HepG2 (cell line): Measurements from ENCODE around the gene CKLF. TPM values are rescaled to one million over a fixed set of nuclear protein-coding genes. Genes with fewer than 3 reads are reported as not detected.

Experiments
- ATRX ChIP-seq: sonication (generic); formaldehyde crosslinking; IDR thresholded peaks from 2 replicates; pipeline ENCODE4 v1.4.0; 2020; ENCODE audit warnings: missing genetic modification reagents, borderline replicate concordance
- CAMTA2 ChIP-seq: sonication (generic); formaldehyde crosslinking; IDR thresholded peaks from 2 replicates; pipeline ENCODE4 v1.4.0; 2020; ENCODE audit warnings: mild to moderate bottlenecking, missing genetic modification reagents, borderline replicate concordance
- DNMT1 ChIP-seq: sonication (generic); formaldehyde crosslinking; IDR thresholded peaks from 2 replicates; pipeline ENCODE4 v1.5.1; 2020; ENCODE audit warnings: mild to moderate bottlenecking, missing genetic modification reagents
- EED ChIP-seq: sonication (generic); formaldehyde crosslinking; IDR thresholded peaks from 2 replicates; pipeline ENCODE4 v1.5.0; 2020; ENCODE audit warnings: mild to moderate bottlenecking, missing genetic modification reagents
- HMGA1 ChIP-seq: sonication (generic); formaldehyde crosslinking; conservative IDR thresholded peaks from 2 replicates; pipeline ENCODE4 v1.4.0; 2020; ENCODE audit warnings: missing genetic modification reagents
- HNRNPH1 ChIP-seq: fragments of 200-400 bp; formaldehyde crosslinking; optimal IDR thresholded peaks from 2 replicates; pipeline ENCODE3; 2017; ENCODE audit warnings: mild to moderate bottlenecking, low read depth, low read length
- ISX ChIP-seq: sonication (generic); formaldehyde crosslinking; conservative IDR thresholded peaks from 2 replicates; pipeline ENCODE4 v1.5.0; 2020; ENCODE audit warnings: missing genetic modification reagents
- NKX3-1 ChIP-seq: sonication (generic); formaldehyde crosslinking; IDR thresholded peaks from 2 replicates; pipeline ENCODE4 v1.5.0; 2020; ENCODE audit warnings: missing genetic modification reagents
- PLRG1 ChIP-seq: fragments of 450-650 bp; conservative IDR thresholded peaks from 2 replicates; pipeline ENCODE4 v1.6.1; 2016
- ZBTB20 ChIP-seq: sonication (generic); formaldehyde crosslinking; IDR thresholded peaks from 2 replicates; pipeline ENCODE4 v1.8.1; 2023; ENCODE audit warnings: missing genetic modification reagents, low read depth, mild to moderate bottlenecking, borderline replicate concordance
- ZBTB21 ChIP-seq: sonication (generic); formaldehyde crosslinking; IDR thresholded peaks from 2 replicates; pipeline ENCODE4 v1.4.0; 2020; ENCODE audit warnings: missing genetic modification reagents
- ZKSCAN8 ChIP-seq: IDR thresholded peaks from 2 replicates; pipeline ENCODE4 v1.6.1; 2016; ENCODE audit warnings: borderline replicate concordance, missing genetic modification reagents, missing compliant biosample characterization
- ZNF180 ChIP-seq: sonication (generic); formaldehyde crosslinking; IDR thresholded peaks from 2 replicates; pipeline ENCODE4 v1.4.0; 2020; ENCODE audit warnings: low read depth, missing genetic modification reagents, borderline replicate concordance
- ZNF253 ChIP-seq: sonication (generic); formaldehyde crosslinking; IDR thresholded peaks from 2 replicates; pipeline ENCODE4 v1.8.0; 2022; ENCODE audit warnings: mild to moderate bottlenecking, missing genetic modification reagents, borderline replicate concordance
- ZNF460 ChIP-seq: sonication (generic); formaldehyde crosslinking; IDR thresholded peaks from 2 replicates; pipeline ENCODE4 v1.5.1; 2020; ENCODE audit warnings: missing genetic modification reagents, mild to moderate bottlenecking, borderline replicate concordance
- ZNF674 ChIP-seq: sonication (generic); formaldehyde crosslinking; IDR thresholded peaks from 2 replicates; pipeline ENCODE4 v1.5.0; 2020; ENCODE audit warnings: low read depth, mild to moderate bottlenecking, missing genetic modification reagents
- ZNF878 ChIP-seq: sonication (generic); formaldehyde crosslinking; IDR thresholded peaks from 2 replicates; pipeline ENCODE4 v1.8.1; 2023; ENCODE audit warnings: mild to moderate bottlenecking, missing genetic modification reagents, moderate library complexity
- ZNF879 ChIP-seq: sonication (generic); formaldehyde crosslinking; IDR thresholded peaks from 2 replicates; pipeline ENCODE4 v1.8.1; 2023; ENCODE audit warnings: missing genetic modification reagents
- ZSCAN9 ChIP-seq: IDR thresholded peaks from 2 replicates; pipeline ENCODE4 v1.6.1; 2016; ENCODE audit warnings: borderline replicate concordance
- polyA plus RNA-seq, 8 experiments: library from polyadenylated mRNA; depleted of rRNA in 3 of 8; stranded (reverse) in 7 of 8; unstranded in 1 of 8; fragments of >200 nt; fragmentation: Illumina TruSeq in 4 of 8; extraction: Trizol in 4 of 8; gene quantifications; 2 replicates each; pipeline versions ENCODE4 v1.2.1 to v1.2.3, GENCODE V29; 2011 to 2016; ENCODE audit warnings: low read depth in 4 of 8, missing spikeins in 1 of 8, mixed read lengths in 1 of 8; ENCODE audit not compliant: insufficient read depth in 1 of 8
- total RNA-seq, 5 experiments: library from RNA; depleted of rRNA; stranded (reverse); fragments of >200 nt; fragmentation: Illumina TruSeq; extraction: Trizol; gene quantifications; 2 replicates each; pipeline ENCODE4 v1.2.3, GENCODE V29; 2016; ENCODE audit warnings: low read depth in 1 of 5
- TF ChIP-seq, protein P1 (sequence below): sonication (generic); formaldehyde crosslinking; IDR thresholded peaks from 2 replicates; pipeline ENCODE4 v1.5.0; 2020; ENCODE audit warnings: mild to moderate bottlenecking, missing genetic modification reagents
- TF ChIP-seq, protein P2 (sequence below): sonication (generic); formaldehyde crosslinking; IDR thresholded peaks from 2 replicates; pipeline ENCODE4; 2020; ENCODE audit warnings: missing genetic modification reagents, mild to moderate bottlenecking, borderline replicate concordance
- TF ChIP-seq, protein P3 (sequence below): sonication (generic); formaldehyde crosslinking; IDR thresholded peaks from 2 replicates; pipeline ENCODE4 v1.5.1; 2020; ENCODE audit warnings: missing genetic modification reagents, mild to moderate bottlenecking, borderline replicate concordance

Gene CKLF
- total and polyA plus RNA-seq, 2 of the 13 experiments (the other 11 are each of a cell fraction or from before 2014, with no cell fraction given), result 120 to 167 TPM

DNA sequence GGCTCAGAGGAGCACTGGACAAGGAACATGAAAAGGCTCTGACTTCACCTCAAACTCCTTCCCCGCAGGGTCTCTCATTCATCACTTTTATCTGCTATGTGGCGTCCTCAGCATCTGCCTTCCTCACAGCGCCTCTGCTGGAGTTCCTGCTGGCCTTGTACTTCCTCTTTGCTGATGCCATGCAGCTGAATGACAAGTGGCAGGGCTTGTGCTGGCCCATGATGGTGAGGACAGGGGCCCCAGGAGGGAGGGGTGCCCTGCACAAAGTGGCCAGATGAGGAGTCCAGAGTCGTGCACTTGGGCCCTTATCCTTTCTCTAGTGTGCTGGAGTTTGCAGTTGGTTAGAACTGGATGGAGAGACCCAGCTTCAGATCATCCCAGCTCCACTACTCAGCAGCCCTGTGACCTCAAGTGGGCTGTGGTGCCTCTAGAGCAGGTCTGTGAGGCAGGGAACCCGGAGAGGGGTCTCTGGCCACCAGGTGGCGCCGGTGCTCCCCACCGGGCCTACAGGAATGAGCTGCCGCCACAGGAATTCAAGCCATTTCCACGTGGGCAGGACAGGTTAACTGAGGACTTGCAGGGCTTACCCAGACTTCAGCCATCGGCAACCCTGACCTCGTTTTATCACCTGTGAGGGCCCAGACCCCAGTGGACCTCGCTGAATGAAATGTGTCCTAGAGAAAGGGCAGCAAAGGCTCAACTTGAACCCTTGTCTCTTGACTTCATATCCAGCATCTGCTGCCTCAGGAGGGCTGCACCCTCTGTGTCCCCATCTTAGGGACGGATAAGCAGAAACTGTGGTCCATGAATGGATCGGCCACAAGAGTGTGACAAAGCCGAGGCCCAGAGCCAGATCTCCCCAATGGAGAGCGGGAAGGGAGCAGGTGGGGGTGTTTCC lies 56.1 kb downstream of the CKLF start (continued):
- TF ChIP-seq ZBTB20 (CRISPR knock-in tag), result no peak; the same call in 1 of the 2 replicates
- TF ChIP-seq, protein P1, sequence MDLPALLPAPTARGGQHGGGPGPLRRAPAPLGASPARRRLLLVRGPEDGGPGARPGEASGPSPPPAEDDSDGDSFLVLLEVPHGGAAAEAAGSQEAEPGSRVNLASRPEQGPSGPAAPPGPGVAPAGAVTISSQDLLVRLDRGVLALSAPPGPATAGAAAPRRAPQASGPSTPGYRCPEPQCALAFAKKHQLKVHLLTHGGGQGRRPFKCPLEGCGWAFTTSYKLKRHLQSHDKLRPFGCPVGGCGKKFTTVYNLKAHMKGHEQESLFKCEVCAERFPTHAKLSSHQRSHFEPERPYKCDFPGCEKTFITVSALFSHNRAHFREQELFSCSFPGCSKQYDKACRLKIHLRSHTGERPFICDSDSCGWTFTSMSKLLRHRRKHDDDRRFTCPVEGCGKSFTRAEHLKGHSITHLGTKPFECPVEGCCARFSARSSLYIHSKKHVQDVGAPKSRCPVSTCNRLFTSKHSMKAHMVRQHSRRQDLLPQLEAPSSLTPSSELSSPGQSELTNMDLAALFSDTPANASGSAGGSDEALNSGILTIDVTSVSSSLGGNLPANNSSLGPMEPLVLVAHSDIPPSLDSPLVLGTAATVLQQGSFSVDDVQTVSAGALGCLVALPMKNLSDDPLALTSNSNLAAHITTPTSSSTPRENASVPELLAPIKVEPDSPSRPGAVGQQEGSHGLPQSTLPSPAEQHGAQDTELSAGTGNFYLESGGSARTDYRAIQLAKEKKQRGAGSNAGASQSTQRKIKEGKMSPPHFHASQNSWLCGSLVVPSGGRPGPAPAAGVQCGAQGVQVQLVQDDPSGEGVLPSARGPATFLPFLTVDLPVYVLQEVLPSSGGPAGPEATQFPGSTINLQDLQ, result no peak
- TF ChIP-seq EED (CRISPR knock-in tag), result no peak; the same call in 1 of the 2 replicates
- TF ChIP-seq DNMT1 (CRISPR knock-in tag), result peak; percentile 70; the same call in 1 of the 2 replicates
- TF ChIP-seq HNRNPH1, result no peak
- peak; percentile 68; the same call in 1 of the 2 replicates for TF ChIP-seq ZKSCAN8 (CRISPR knock-in tag)
- TF ChIP-seq NKX3-1, result 0 out of 2 replicates have a peak, but pooled peaks have one; percentile 42
- TF ChIP-seq ISX (CRISPR knock-in tag), result no peak
- TF ChIP-seq, protein P2, sequence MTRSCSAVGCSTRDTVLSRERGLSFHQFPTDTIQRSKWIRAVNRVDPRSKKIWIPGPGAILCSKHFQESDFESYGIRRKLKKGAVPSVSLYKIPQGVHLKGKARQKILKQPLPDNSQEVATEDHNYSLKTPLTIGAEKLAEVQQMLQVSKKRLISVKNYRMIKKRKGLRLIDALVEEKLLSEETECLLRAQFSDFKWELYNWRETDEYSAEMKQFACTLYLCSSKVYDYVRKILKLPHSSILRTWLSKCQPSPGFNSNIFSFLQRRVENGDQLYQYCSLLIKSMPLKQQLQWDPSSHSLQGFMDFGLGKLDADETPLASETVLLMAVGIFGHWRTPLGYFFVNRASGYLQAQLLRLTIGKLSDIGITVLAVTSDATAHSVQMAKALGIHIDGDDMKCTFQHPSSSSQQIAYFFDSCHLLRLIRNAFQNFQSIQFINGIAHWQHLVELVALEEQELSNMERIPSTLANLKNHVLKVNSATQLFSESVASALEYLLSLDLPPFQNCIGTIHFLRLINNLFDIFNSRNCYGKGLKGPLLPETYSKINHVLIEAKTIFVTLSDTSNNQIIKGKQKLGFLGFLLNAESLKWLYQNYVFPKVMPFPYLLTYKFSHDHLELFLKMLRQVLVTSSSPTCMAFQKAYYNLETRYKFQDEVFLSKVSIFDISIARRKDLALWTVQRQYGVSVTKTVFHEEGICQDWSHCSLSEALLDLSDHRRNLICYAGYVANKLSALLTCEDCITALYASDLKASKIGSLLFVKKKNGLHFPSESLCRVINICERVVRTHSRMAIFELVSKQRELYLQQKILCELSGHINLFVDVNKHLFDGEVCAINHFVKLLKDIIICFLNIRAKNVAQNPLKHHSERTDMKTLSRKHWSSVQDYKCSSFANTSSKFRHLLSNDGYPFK (CRISPR knock-in tag), result peak; percentile 61; the same call in 1 of the 2 replicates
- 0 out of 2 replicates have a peak, but pooled peaks have one; percentile 64 for TF ChIP-seq CAMTA2 (CRISPR knock-in tag)
- TF ChIP-seq ZNF674 (CRISPR knock-in tag), result no peak
- TF ChIP-seq, protein P3, sequence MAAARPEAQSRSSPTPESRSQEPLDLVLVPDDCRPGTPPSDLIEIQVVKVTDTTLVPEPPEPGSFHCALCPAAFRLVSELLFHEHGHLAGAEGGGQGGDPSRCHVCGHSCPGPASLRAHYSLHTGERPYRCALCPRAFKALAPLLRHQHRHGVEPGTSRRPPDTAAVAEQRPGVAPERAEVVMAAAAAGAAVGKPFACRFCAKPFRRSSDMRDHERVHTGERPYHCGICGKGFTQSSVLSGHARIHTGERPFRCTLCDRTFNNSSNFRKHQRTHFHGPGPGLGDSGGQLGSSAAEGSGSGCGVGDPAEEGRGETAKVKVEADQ, result 0 out of 2 replicates have a peak, but pooled peaks have one; percentile 75
- TF ChIP-seq ZNF460 (CRISPR knock-in tag), result no peak
- peak; percentile 87; the same call in 1 of the 2 replicates for TF ChIP-seq ZSCAN9 (CRISPR knock-in tag)
- no peak for TF ChIP-seq ZNF253 (CRISPR knock-in tag)
- TF ChIP-seq ZNF879 (CRISPR knock-in tag), result peak; percentile 71; the same call in 1 of the 2 replicates
- TF ChIP-seq ZNF878 (CRISPR knock-in tag), result peak; percentile 59; the same call in 1 of the 2 replicates
- no peak for TF ChIP-seq ZNF180 (CRISPR knock-in tag)
- TF ChIP-seq PLRG1, result no peak
- no peak for TF ChIP-seq HMGA1 (CRISPR knock-in tag)
- TF ChIP-seq ZBTB21 (CRISPR knock-in tag), result no peak
- no peak for TF ChIP-seq ATRX (CRISPR knock-in tag)
